HL-60/S4 treated with phorbol 12-myristate 13-acetate at 8.2 ng/mL for 4 days and 3 days (cell line): ENCODE results near the gene CTNNA3.

Experiments used
- in situ Hi-C: fragments of 300-500 bp; cut with MboI; formaldehyde crosslinking; loops from 2 replicates; pipeline ENCODE4 v1.15.0; 2022; ENCODE audit warnings: low sequenced_read_pairs

The CTNNA3 gene

GRCh38 chr10:65911151-65911835 lies 1784.7 kb downstream of the CTNNA3 start:
- in situ Hi-C loops, result no loop called here

GRCh38 chr10:65910209-65910608 lies 1785.8 kb downstream of the CTNNA3 start:
- in situ Hi-C loops, result no loop called here

- in situ Hi-C loops, result no loop called here
Observed at GRCh38 chr10:65907199-65907712, 1788.7 kb downstream of the CTNNA3 start.

GRCh38 chr10:65903620-65904019 lies 1792.4 kb downstream of the CTNNA3 start:
- in situ Hi-C loops, result no loop called here

- in situ Hi-C loops, result no loop called here
Observed at GRCh38 chr10:65900271-65900670, 1795.7 kb downstream of the CTNNA3 start.

GRCh38 chr10:65898055-65898454 lies 1797.9 kb downstream of the CTNNA3 start:
- in situ Hi-C loops, result no loop called here

GRCh38 chr10:65894961-65895360 lies 1801.0 kb downstream of the CTNNA3 start:
- in situ Hi-C loops, result no loop called here

- in situ Hi-C loops, result no loop called here
Observed at GRCh38 chr10:65894379-65894778, 1801.6 kb downstream of the CTNNA3 start.

- in situ Hi-C loops, result no loop called here
Observed at GRCh38 chr10:65893676-65894075, 1802.3 kb downstream of the CTNNA3 start.

- in situ Hi-C loops, result no loop called here
Observed at GRCh38 chr10:65892284-65892683, 1803.7 kb downstream of the CTNNA3 start.

- in situ Hi-C loops, result no loop called here
Observed at GRCh38 chr10:65891073-65891981, 1804.7 kb downstream of the CTNNA3 start.

- in situ Hi-C loops, result no loop called here
Observed at GRCh38 chr10:65864529-65864928, 1831.5 kb downstream of the CTNNA3 start.

GRCh38 chr10:65864036-65864435 lies 1832.0 kb downstream of the CTNNA3 start:
- in situ Hi-C loops, result no loop called here
